ENCODE results near the gene PRKCB.
A peak's percentile ranks its signal among the peaks of the same experiment; 100 is the strongest.
"Not testable (repeated sequence)": the region's sequence is repeated elsewhere in the genome, so short reads cannot be mapped to it uniquely, and the experiment has no call there.

Gene PRKCB

DNA sequence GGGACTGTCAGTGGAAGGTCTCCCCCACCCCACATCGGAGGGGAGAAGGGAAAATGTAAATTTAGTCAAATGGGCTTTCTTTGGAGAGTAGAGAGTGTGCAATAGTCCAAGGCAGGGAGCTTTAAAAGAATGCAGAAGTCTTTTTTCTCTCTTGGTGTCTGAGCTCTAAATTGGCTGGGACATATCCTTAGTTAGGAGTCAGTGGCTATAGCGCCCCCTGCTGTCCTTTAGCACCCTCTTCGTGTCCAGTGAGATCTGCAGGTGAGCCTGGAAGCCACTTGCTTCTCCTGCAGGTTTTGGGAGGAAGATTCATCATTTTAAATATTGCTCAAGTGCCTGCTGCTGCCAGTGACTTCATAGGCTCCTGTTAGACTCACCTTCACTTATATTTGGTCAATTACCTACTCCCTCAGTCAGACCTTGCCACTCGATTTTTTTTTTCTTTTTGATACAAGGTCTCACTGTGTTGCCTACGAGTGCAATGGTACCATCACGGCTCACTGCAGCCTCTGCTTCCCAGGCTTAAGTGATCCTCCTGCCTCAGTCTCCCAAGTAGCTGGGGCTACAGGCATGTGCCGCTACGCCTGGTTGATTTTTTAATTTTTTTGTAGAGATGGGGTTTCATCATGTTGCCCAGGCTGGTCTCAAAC is 174.8 kb downstream of the PRKCB start:
- DNase-seq (ENCODE audit: low read depth) = peak; percentile 89
- no peak overlapping the region for H3K4me3 ChIP-seq (ENCODE audit: low read depth, low read length)
- TF ChIP-seq MAX (IDR thresholded peaks at IDR 0.05; ENCODE audit: low read depth, low read length) (peak; percentile 3; the same call in 1 of the 2 replicates), POLR2A (IDR thresholded peaks at IDR 0.05; ENCODE audit: extremely low read depth, insufficient read length) (no peak), MYC (IDR thresholded peaks at IDR 0.05; ENCODE audit: low read depth, low read length) (no peak)
- TF ChIP-seq, protein P1, sequence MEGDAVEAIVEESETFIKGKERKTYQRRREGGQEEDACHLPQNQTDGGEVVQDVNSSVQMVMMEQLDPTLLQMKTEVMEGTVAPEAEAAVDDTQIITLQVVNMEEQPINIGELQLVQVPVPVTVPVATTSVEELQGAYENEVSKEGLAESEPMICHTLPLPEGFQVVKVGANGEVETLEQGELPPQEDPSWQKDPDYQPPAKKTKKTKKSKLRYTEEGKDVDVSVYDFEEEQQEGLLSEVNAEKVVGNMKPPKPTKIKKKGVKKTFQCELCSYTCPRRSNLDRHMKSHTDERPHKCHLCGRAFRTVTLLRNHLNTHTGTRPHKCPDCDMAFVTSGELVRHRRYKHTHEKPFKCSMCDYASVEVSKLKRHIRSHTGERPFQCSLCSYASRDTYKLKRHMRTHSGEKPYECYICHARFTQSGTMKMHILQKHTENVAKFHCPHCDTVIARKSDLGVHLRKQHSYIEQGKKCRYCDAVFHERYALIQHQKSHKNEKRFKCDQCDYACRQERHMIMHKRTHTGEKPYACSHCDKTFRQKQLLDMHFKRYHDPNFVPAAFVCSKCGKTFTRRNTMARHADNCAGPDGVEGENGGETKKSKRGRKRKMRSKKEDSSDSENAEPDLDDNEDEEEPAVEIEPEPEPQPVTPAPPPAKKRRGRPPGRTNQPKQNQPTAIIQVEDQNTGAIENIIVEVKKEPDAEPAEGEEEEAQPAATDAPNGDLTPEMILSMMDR (IDR thresholded peaks at IDR 0.05; ENCODE audit: low read depth, low read length) = peak; percentile 88

DNA sequence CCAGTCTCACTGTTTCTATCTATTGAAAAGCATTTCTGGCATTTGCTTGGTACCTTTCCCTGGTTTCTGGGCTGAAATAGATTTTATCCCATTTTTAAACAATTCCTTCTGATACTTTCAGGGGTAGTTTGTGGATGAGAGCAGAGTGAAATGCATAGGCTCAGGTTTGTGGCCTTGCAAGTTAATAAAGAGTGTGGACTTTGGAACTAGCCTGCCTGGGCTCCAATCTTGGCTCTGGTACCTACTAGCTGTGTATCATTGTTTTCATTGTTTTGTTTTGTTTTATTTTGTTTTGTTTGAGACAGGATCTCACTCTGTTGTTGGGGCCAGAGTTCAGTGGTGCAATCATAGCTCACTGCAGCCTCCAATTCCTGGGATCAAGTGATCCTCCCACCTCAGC is 175.5 kb downstream of the PRKCB start:
- DNase-seq (ENCODE audit: low read depth) = no peak
- no peak overlapping the region for H3K4me3 ChIP-seq (ENCODE audit: low read depth, low read length)
- TF ChIP-seq POLR2A (IDR thresholded peaks at IDR 0.05; ENCODE audit: extremely low read depth, insufficient read length) (no peak), MYC (IDR thresholded peaks at IDR 0.05; ENCODE audit: low read depth, low read length) (no peak), MAX (IDR thresholded peaks at IDR 0.05; ENCODE audit: low read depth, low read length) (no peak)
- TF ChIP-seq, protein P1 (IDR thresholded peaks at IDR 0.05; ENCODE audit: low read depth, low read length) = no peak

DNA sequence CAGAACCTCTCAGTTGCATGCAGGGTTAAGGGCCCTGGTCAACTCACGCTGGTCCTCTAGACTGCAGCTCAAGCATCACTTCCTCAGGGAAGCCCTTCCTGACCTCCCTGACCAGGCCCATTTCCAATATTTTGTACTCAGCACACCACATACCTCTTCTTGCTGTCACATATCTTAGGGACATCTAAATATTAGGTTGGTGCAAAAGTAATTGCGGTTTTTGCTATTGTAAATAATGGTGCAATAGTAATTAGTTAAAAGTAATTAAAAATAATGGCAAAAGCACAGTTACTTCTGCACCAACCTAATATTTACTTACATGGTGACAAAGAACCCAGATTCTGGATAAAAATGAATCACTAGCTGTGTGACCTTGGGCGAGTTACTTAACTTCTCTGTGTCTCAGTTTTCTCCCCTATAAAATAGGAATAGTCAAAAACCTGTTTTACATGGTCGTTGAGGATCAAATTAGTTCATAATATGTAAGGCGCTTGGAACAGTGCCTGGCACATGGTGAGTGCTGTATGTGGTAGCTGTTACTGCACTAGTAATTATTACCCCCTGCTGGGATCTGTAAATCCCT is 177.4 kb downstream of the PRKCB start:
- no peak for DNase-seq (ENCODE audit: low read depth)
- H3K4me3 ChIP-seq (ENCODE audit: low read depth, low read length) = no peak overlapping the region
- TF ChIP-seq MYC (IDR thresholded peaks at IDR 0.05; ENCODE audit: low read depth, low read length) (no peak), MAX (IDR thresholded peaks at IDR 0.05; ENCODE audit: low read depth, low read length) (no peak), POLR2A (IDR thresholded peaks at IDR 0.05; ENCODE audit: extremely low read depth, insufficient read length) (no peak)
- TF ChIP-seq, protein P1 (IDR thresholded peaks at IDR 0.05; ENCODE audit: low read depth, low read length) = no peak

DNA sequence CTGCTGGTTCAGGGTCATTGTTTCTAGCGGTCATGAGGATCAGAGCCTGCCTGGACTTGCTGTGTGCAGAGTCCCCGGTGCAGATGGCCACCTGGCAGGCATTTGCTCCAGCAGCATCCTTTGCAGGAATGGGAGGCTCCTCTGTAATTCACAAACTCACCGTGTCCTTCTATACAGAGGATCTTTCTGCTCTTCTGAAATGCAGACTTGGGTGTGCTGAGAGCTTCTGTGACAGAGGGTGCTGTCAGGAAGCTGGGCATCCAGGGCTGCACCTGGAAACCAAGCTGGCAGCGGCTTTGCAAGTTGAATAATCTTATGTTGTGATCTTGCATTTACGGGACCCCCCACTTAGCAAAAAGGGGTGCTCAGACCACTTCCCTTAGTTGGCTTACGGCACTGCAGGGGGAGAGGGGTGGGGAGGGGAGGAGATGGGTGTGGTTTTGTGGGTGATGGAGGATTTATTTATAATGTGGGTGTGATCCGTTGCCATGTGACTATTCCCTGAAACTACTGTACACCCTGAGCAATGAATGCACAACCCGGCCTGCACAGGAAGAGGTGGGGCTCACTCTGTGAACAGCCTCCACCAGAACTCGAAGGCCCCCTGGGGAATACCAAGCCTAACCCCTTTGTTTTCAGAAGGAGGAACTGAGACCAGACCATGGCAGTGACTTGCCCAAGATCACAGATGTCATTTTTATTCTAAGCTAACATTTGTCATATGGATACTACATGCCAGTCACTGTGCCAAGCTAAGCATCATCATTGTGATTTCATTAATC is 178.3 kb downstream of the PRKCB start:
- TF ChIP-seq MYC (IDR thresholded peaks at IDR 0.05; ENCODE audit: low read depth, low read length) (peak; percentile 69), MAX (IDR thresholded peaks at IDR 0.05; ENCODE audit: low read depth, low read length) (peak; percentile 84), POLR2A (IDR thresholded peaks at IDR 0.05; ENCODE audit: extremely low read depth, insufficient read length) (no peak)
- TF ChIP-seq, protein P1 (IDR thresholded peaks at IDR 0.05; ENCODE audit: low read depth, low read length) = no peak
- no peak overlapping the region for H3K4me3 ChIP-seq (ENCODE audit: low read depth, low read length)
- DNase-seq (ENCODE audit: low read depth) = peak; percentile 97

DNA sequence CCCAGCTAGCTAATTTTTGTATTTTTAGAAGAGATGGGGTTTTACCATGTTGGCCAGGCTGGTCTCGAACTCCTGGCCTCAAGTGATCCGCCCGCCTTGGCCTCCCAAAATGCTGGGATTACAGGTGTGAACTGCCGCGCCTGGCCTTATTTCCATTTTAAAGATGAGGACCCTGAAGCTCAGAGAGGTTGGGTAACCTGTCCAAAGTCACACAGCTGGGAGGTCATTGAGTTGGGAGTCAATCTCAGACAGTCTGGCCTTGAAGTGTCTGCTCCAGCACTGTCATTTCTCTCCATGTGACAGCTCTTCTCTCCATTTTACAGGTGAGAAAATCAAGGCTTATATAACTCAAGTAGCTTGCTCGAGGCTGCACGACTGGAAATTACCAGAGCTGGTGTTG is 179.2 kb downstream of the PRKCB start:
- H3K4me3 ChIP-seq (ENCODE audit: low read depth, low read length); DNase-seq (ENCODE audit: low read depth): not testable (repeated sequence)

GRCh38 chr16:24015923-24016322 is 180.1 kb downstream of the PRKCB start:
- no peak overlapping the region for H3K4me3 ChIP-seq (ENCODE audit: low read depth, low read length)
- DNase-seq (ENCODE audit: low read depth) = no peak
- no peak for TF ChIP-seq MAX (IDR thresholded peaks at IDR 0.05; ENCODE audit: low read depth, low read length)
- TF ChIP-seq, protein P1 (IDR thresholded peaks at IDR 0.05; ENCODE audit: low read depth, low read length) = no peak
- no peak for TF ChIP-seq MYC (IDR thresholded peaks at IDR 0.05; ENCODE audit: low read depth, low read length)
- no peak for TF ChIP-seq POLR2A (IDR thresholded peaks at IDR 0.05; ENCODE audit: extremely low read depth, insufficient read length)

Measured in NB4 (cell line).